A673 (cell line): ENCODE data around the gene MICALL2. TPM values are rescaled to one million over a fixed set of nuclear protein-coding genes. Genes with fewer than 3 reads are reported as not detected.

ENCODE experiments used
- BruUV-seq: library from RNA; stranded (reverse); fragments of 400-500 nt; replicated peaks from 2 replicates; lab custom pipeline; 2021; lab: Mats Ljungman, UMichigan
- CTCF ChIA-PET: fragments of 300-600 bp; sonication (Branson Sonifier 250); formaldehyde crosslinking; loops from one replicate; lab custom pipeline; 2022; ENCODE audit warnings: antibody characterized with exemption; lab: Charles Lee
- POLR2A ChIA-PET: fragments of 300-600 bp; sonication (Branson Sonifier 250); formaldehyde crosslinking; loops from one replicate; lab custom pipeline; 2022; ENCODE audit warnings: antibody characterized with exemption; ENCODE audit not compliant: low non-redundant PET; lab: Charles Lee
- DNase-seq: peaks from one replicate; pipeline ENCODE4 v3.0.0-alpha.2; 2015; ENCODE audit warnings: low spot score
- H3K27ac ChIP-seq: fragments of 200-600 bp; sonication (generic); 2 replicates; pipeline ENCODE4 v1.5.1; 2016; ENCODE audit warnings: mixed run types, low read depth, mild to moderate bottlenecking, mixed read lengths, antibody characterized with exemption, low read length; ENCODE audit not compliant: poor library complexity, severe bottlenecking
- H3K27me3 ChIP-seq: fragments of 200-600 bp; sonication (generic); replicated peaks from 2 replicates; pipeline ENCODE4 v1.6.1; 2017; ENCODE audit warnings: mixed run types, low read depth, mild to moderate bottlenecking, mixed read lengths, antibody characterized with exemption, low read length; ENCODE audit not compliant: insufficient read depth, poor library complexity
- H3K36me3 ChIP-seq: fragments of 200-600 bp; sonication (generic); 2 replicates; pipeline ENCODE4 v1.6.1; 2016; ENCODE audit warnings: mixed run types, mild to moderate bottlenecking, mixed read lengths, antibody characterized with exemption, low read length; ENCODE audit not compliant: insufficient read depth, poor library complexity, severe bottlenecking
- H3K4me1 ChIP-seq: fragments of 200-600 bp; sonication (generic); 2 replicates; pipeline ENCODE4 v1.6.1; 2017; ENCODE audit warnings: mixed run types, mild to moderate bottlenecking, mixed read lengths, antibody characterized with exemption, low read length; ENCODE audit not compliant: insufficient read depth, poor library complexity, severe bottlenecking
- H3K4me3 ChIP-seq: fragments of 200-600 bp; sonication (generic); 2 replicates; pipeline ENCODE4 v1.5.1; 2016; ENCODE audit warnings: low read depth, mixed run types, mild to moderate bottlenecking, mixed read lengths, low read length; ENCODE audit not compliant: poor library complexity, severe bottlenecking
- H3K9me3 ChIP-seq: fragments of 200-600 bp; sonication (generic); 2 replicates; pipeline ENCODE4 v1.6.1; 2016; ENCODE audit warnings: mixed run types, low read depth, mild to moderate bottlenecking, mixed read lengths, antibody characterized with exemption, low read length; ENCODE audit not compliant: poor library complexity, severe bottlenecking
- CTCF ChIP-seq: fragments of 300-800, 200-600 bp; sonication (generic); conservative IDR thresholded peaks from 2 replicates; pipeline ENCODE4 v1.5.1; 2017; ENCODE audit warnings: low read depth, mild to moderate bottlenecking, antibody characterized with exemption, low read length, moderate library complexity, mixed read lengths
- EZH2 ChIP-seq: fragments of 200-600 bp; sonication (generic); IDR thresholded peaks from 2 replicates; pipeline ENCODE4 v1.6.1; 2017; ENCODE audit warnings: borderline replicate concordance, low read depth, mild to moderate bottlenecking, mixed read lengths, antibody characterized with exemption, low read length; ENCODE audit not compliant: poor library complexity, severe bottlenecking
- intact Hi-C: fragments of 100-400 bp; cut with micrococcal nuclease; formaldehyde crosslinking; loops from one replicate; pipeline ENCODE4 v1.10.0; 2022; ENCODE audit not compliant: unreplicated experiment
- total RNA-seq: library from RNA; stranded (reverse); gene quantifications from 2 replicates; pipeline ENCODE4 v1.2.3, GENCODE V29; 2021

MICALL2 gene
- total RNA-seq, 1 experiment from 2014 or later: 10.1 TPM

- no TSS peak for BruUV-seq
- no peak overlapping the region for H3K27ac ChIP-seq
- no peak for TF ChIP-seq EZH2
- no peak for TF ChIP-seq CTCF
- no peaks in the 10 kb centered on the region for H3K36me3 ChIP-seq
- no peaks in the 10 kb centered on the region for H3K4me1 ChIP-seq
- H3K27me3 ChIP-seq: no peaks in the 10 kb centered on the region
- no peaks in the 10 kb centered on the region for H3K9me3 ChIP-seq
- ChIA-PET CTCF (no interaction called here), POLR2A (no interaction called here)
- no peak overlapping the region for H3K4me3 ChIP-seq
- intact Hi-C loops: no loop called here
- no peak for DNase-seq
These were observed 22.0 kb downstream of the MICALL2 start for GRCh38 chr7:1437155-1437880.

GRCh38 chr7:1436608-1437007, 22.7 kb downstream of the MICALL2 start:
- H3K4me3 ChIP-seq: no peak overlapping the region
- no peaks in the 10 kb centered on the region for H3K36me3 ChIP-seq
- POLR2A ChIA-PET: no interaction called here
- TF ChIP-seq CTCF (no peak), EZH2 (no peak)
- intact Hi-C loops: no loop called here
- no peaks in the 10 kb centered on the region for H3K4me1 ChIP-seq
- no peaks in the 10 kb centered on the region for H3K9me3 ChIP-seq
- CTCF ChIA-PET: no interaction called here
- DNase-seq: no peak
- no peak overlapping the region for H3K27ac ChIP-seq
- no peaks in the 10 kb centered on the region for H3K27me3 ChIP-seq
- no TSS peak for BruUV-seq

DNA sequence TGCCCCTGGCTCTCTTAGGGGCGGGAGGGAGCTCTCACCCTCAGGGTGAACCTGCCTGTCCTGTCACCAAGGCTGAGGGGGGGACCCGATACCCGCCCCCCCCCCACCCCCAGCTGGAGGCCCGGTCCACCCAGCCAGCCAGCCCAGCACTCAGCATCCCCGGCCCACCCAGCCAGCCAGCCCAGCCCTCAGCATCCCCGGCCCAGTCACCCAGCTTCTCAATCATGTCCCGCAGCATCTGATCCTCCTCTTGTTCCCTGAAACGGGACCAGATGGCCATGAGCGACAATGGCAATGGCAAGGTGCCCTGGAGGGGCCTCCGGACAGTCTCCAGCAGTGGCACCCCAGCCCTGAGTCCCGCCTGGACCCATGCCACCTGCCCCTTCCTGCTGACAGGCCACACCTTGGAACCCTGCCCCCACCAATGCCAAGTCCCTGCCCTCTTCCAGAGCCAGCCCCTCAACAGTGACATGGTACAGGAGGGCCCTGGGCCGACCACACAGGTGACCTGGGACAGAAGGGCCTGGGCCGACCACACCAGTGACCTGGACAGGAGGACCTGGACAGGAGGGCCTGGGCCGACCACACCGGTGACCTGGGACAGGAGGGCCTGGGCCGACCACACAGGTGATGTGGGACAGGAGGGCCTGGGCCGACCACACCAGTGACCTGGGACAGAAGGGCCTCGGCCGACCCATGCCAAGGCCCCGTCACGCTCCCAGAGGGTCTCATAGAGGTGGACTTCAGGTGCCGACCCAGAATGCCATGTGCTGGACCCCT, 24.2 kb downstream of the MICALL2 start:
- BruUV-seq: no TSS peak
- Histone ChIP-seq H3K4me1 (no peaks in the 10 kb centered on the region), H3K9me3 (no peaks in the 10 kb centered on the region), H3K4me3 (no peak overlapping the region), H3K36me3 (no peaks in the 10 kb centered on the region), H3K27me3 (no peaks in the 10 kb centered on the region), H3K27ac (no peak overlapping the region)
- POLR2A ChIA-PET: interaction anchor here (0.6 kb wide), 1 partner anchor 130 kb away, joined by 3 read pairs; no protein-coding TSS in a partner anchor
- DNase-seq: no peak
- TF ChIP-seq EZH2: no peak
- CTCF ChIA-PET: no interaction called here
- intact Hi-C loops: loop anchor here (5.0 kb wide), 2 partner anchors 208 to 443 kb away; no protein-coding TSS in a partner anchor
